RPMI8226 (cell line): ENCODE results near the gene HAGHL.
A peak's percentile ranks its signal among the peaks of the same experiment; 100 is the strongest.
"Not testable (repeated sequence)": the region's sequence is repeated elsewhere in the genome, so short reads cannot be mapped to it uniquely, and the experiment has no call there.

Source experiments
- DNase-seq: peaks from one replicate; pipeline ENCODE4 v3.0.0-alpha.2; 2015

Gene HAGHL

DNA sequence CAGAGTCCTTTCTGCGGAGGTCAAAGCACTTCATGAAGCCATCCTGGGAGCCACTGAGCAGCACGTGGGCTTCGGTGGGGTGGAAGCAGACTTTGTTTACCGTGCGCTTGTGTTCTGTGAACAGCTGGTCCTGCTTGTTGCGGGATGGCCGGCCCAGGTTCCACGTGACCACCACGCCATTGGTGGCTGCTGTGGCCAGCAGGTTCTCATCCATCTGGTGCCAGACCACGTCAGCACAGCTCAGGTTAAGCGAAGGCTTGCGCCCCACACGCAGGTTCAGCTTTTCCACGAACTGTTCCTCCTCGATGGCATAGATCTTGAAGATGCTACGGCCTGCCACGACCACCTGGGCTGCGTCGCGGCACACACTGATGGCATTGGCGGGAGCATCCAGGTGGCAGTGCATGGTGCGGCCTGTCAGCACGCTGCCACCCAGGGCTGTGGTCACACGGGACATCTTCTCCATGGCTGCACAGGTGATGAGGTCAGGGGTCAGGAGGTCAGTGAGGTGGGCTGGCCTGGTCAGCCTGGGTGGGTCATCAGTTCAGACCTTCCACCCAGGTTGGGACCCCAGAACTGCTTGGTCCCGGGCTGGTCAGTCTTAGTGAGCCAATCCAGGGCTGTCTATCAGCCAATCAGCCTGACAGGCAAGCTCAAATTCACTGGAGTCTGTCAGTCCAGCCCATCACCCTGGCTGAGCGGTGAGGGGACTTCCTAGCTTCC, 37.6 kb upstream of the HAGHL start:
- DNase-seq = no peak

DNA sequence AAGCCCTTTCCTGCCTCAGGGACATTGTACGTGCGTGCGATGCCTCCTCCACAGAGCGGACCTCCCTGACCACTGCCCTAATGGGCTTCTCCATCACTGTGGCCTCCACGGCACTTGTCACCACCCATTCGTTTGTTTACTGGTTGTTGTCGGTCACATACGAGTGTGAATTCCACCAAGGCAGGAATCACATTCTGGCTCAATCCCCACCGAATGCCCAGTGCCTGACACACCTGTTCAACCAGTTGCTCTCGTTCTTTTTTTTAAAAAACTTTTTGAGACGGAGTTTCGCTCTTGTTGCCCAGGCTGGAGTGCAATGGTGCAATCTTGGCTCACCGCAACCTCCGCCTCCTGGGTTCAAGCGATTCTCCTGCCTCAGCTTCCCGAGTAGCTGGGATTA, 35.7 kb upstream of the HAGHL start:
- DNase-seq = not testable (repeated sequence)

- DNase-seq = no peak
These were observed 34.4 kb upstream of the HAGHL start for GRCh38 chr16:692356-693108.

DNA sequence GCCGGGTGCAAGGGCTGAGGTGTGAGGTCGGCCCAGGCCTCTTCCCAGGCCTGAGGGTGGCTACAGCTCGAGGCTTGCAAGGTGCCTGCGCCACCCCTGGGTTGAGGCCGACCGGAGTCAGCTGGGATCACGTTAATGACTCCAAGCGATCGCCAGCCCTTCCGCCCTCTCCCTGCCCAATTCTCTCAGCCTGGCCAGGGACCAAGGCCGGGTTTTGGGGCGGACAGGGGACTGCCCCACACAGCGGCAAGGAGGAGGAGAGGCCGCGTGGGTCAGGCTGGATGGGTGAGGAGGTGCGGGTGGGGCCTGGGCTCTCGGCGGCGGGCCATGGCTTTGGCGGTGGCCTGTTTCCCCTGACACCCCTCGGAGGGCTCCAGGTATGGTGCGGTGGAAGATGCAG, 33.5 kb upstream of the HAGHL start:
- no peak for DNase-seq

GRCh38 chr16:693766-694165, 33.1 kb upstream of the HAGHL start:
- DNase-seq = no peak

- DNase-seq = no peak
These were observed 32.6 kb upstream of the HAGHL start for GRCh38 chr16:694187-694862.

DNA sequence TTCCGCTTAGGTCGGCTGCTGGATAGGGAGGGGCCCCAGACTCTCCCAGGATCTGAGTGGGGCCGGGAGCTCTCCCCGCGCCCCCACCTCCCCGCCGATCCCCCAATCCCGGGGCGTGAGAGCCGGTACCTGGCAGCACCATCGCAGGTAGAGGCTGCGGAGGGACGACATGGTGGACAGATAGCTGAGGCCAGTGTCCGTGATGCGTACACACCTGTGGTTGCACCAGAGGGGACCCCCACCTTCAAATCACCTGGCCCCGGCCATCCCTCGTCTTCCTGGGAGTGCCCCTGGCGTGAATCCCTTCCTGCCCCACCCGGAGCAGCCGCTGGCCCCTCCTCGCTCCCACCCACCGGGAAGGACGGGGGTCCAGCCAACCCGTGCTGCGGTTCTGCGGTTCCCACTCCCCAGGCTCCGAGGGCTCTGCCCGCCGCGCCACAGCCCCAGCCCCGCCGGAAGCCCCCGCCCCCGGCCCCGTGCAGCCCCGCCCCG, 32.0 kb upstream of the HAGHL start:
- DNase-seq = no peak

DNA sequence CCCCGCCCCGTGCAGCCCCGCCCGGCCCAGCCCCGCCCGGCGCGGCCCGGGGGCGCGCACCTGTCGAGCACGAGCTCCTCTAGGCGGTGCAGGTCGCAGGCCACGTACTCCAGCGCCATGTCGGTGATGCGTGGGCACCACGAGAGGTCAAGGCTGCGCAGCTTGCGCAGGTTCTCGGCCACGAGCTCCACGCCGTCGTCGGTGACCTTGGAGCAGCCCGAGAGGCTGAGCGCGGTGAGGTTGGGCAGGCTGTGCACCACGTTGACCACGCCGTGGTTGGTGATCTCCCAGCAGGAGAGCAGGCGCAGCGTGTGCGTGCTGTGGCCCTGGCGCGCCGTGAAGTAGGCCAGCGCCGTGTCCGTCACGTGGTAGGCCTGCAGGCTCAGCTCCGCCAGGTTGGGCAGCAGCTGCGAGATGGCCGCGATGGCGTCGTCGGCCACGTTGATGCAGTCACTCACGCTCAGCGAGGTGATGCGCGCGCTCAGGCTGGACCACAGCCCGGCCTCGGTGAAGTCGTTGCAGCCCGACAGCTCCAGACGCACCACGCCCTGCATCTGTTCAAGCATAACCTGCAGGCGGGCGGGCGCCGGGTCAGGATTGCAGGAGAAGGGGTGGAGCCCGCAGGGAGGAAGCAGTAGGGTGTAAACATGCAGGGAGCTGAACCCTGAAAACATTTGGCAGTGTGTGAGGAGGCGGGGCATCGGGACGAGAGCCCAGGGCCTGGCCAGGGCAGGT, 31.4 kb upstream of the HAGHL start:
- DNase-seq = peak; percentile 97

- DNase-seq = no peak
These were observed 27.8 kb upstream of the HAGHL start for GRCh38 chr16:698911-699671.

DNA sequence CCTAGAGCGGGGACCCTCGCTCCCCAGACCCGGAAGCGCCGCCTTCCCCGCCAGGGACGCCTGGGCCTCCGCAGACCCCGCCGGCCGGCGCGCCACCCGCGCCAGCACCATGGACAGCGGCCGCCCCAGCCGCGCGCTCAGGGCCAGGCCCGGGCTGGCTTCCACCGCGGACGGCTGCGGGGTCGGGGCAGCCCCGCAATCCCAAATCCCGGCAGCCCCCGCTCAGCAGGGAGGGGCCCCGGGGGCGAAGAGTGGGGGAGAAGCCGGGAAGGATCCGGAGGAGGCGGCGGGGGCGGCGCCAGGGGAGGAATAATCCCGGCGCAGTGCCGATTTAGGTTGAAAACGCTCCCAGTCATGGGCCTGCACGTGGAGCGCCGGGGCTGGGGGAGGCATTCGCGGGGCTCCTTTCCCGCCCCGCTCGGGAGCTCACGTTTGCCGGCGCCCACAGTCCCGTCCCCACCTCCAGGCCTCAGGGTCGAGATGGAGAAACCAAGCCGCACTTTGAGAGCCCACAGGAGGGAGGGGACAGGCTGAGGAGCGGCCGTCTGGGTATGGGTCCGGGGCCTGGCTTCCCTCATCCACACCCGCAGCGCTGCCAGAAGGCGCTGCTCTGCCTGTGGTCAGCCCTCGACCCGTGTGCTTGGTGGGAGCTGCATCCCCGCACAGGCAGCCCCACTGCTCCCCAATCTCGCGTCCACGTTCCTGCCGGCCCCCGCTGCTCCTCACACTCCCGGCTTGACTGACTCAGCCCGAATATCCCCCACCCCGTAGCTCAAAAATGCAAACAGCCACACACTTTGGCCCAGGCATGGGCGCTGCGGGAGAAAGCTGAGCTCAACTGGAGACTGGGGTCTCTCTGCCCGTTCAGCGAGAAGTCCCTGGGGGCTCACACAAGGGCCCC, 26.0 kb upstream of the HAGHL start:
- peak; percentile 61 for DNase-seq

- no peak for DNase-seq
These were observed 24.6 kb upstream of the HAGHL start for GRCh38 chr16:702341-702740.

DNA sequence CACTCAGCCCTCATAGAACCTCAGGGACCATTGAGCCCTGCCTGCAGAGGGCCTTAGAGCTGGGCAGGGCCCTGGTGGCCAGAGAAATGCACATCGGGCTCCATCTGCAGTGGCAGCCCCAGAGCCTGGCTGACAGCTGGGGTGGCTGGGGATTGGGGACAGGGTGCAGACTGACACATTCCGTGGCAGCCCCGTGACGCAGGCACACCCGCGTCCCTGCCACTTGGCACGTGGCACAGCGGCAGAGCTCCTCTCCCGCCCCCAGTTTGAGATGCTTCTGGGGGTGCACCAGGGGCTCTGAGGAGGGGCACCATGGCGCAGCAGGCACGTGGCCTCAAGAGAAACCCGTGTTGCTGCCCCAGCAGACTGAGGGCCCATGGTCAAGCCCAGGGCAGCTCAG, 23.5 kb upstream of the HAGHL start:
- DNase-seq = no peak

GRCh38 chr16:704047-704446, 22.9 kb upstream of the HAGHL start:
- DNase-seq = no peak

GRCh38 chr16:704552-705380, 22.1 kb upstream of the HAGHL start:
- no peak for DNase-seq

- no peak for DNase-seq
These were observed 21.3 kb upstream of the HAGHL start, which contains the start of gene FBXL16 for GRCh38 chr16:705431-706188. FBXL16 (minus strand) TSS chr16:705801; CDS start chr16:697405, 8,396 bp downstream.

GRCh38 chr16:706189-707061, 20.5 kb upstream of the HAGHL start:
- no peak for DNase-seq

- peak; percentile 69 for DNase-seq
These were observed 19.8 kb upstream of the HAGHL start for GRCh38 chr16:707062-707538.

- no peak for DNase-seq
These were observed 18.9 kb upstream of the HAGHL start for GRCh38 chr16:708019-708418.
